ENCODE measurements around the gene RSAD1. TPM values are rescaled to one million over a fixed set of nuclear protein-coding genes. Genes with fewer than 3 reads are reported as not detected.
"Not testable (repeated sequence)": the region's sequence is repeated elsewhere in the genome, so short reads cannot be mapped to it uniquely, and the experiment has no call there.

The RSAD1 gene
- total RNA-seq, 4 donors from 2014 or later, result 18.7 to 25.9 (median 23.4) TPM

DNA sequence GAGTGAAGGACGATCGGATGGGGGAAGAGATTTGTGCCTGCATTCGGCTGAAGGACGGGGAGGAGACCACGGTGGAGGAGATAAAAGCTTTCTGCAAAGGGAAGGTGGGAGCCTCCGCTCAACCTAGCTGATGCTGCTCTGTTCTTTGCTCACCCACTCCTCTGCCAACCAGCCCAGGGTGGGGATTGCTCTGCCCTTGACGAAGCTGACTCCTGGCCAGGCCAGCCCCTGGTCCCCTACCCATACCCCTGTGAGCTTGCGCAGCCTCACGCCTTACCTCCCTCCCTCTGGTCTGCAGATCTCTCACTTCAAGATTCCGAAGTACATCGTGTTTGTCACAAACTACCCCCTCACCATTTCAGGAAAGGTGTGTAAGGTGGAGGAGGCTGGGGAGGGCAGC is 4.8 kb upstream of the RSAD1 start:
- TF ChIP-seq, protein P1, sequence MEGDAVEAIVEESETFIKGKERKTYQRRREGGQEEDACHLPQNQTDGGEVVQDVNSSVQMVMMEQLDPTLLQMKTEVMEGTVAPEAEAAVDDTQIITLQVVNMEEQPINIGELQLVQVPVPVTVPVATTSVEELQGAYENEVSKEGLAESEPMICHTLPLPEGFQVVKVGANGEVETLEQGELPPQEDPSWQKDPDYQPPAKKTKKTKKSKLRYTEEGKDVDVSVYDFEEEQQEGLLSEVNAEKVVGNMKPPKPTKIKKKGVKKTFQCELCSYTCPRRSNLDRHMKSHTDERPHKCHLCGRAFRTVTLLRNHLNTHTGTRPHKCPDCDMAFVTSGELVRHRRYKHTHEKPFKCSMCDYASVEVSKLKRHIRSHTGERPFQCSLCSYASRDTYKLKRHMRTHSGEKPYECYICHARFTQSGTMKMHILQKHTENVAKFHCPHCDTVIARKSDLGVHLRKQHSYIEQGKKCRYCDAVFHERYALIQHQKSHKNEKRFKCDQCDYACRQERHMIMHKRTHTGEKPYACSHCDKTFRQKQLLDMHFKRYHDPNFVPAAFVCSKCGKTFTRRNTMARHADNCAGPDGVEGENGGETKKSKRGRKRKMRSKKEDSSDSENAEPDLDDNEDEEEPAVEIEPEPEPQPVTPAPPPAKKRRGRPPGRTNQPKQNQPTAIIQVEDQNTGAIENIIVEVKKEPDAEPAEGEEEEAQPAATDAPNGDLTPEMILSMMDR (IDR thresholded peaks at IDR 0.05), result no peak
- no peak for DNase-seq (ENCODE audit: low spot score)
- ATAC-seq (ENCODE audit: low FRiP score), result no peak

DNA sequence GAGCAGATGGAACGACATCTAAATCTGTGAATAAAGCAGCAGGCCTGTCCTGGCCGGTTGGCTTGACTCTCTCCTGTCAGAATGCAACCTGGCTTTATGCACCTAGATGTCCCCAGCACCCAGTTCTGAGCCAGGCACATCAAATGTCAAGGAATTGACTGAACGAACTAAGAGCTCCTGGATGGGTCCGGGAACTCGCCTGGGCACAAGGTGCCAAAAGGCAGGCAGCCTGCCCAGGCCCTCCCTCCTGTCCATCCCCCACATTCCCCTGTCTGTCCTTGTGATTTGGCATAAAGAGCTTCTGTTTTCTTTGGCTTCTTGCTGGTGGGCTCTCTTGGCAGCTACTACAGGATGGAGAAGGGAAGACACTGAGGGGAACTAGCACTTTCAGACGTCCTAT is 4.1 kb upstream of the RSAD1 start:
- TF ChIP-seq, protein P1 (IDR thresholded peaks at IDR 0.05), result no peak
- ATAC-seq (ENCODE audit: low FRiP score), result no peak
- DNase-seq (ENCODE audit: low spot score), result no peak

DNA sequence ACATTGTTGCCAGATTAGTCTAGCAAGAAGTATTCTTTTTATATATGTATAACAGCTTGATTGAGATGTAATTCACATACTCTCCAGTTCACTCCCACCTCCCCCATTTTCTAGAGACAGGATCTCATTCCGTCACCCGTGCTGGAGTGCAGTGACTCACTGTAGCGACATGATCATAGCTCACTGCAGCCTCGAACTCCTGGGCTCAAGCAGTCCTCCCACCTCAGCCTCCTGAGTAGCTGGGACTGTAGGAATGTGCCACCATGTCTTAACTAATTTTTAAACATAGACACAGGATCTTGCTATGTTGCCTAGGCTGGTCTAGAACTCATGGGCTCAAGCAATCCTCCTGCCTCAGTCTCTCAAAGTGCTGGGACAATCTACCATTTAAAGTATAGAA is 3.3 kb upstream of the RSAD1 start:
- DNase-seq (ENCODE audit: low spot score) (no peak), ATAC-seq (ENCODE audit: low FRiP score) (no peak)
- TF ChIP-seq, protein P1 (IDR thresholded peaks at IDR 0.05), result no peak

DNA sequence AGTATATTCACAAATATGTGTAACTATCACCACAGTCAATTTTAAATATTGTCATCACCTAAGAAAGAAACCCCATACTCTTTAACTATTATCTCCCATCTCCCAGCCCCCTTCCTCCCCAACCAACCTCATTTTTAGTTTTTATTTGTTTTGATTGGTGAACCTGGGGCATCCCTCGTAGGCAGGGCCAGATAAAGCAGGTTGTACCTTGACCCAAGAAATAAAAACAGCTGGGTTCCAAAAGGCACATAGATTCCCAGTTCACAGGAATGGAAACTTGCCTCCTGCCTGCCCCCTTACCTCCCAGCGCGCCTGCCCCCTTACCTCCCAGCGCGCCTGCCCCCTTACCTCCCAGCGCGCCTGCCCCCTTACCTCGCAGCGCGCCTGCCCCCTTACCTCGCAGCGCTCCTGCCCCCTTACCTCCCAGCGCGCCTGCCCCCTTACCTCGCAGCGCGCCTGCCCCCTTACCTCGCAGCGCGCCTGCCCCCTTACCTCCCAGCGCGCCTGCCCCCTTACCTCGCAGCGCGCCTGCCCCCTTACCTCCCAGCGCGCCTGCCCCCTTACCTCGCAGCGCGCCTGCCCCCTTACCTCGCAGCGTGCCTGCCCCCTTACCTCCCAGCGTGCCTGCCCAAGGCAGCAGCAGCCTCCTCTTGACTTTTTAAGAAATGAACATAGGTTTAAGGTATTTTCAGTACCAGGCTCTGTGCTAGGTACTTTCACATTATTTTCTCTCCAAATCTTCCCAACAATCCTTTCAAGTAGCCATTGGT is 2.7 kb upstream of the RSAD1 start:
- DNase-seq (ENCODE audit: low spot score); ATAC-seq (ENCODE audit: low FRiP score): not testable (repeated sequence)

DNA sequence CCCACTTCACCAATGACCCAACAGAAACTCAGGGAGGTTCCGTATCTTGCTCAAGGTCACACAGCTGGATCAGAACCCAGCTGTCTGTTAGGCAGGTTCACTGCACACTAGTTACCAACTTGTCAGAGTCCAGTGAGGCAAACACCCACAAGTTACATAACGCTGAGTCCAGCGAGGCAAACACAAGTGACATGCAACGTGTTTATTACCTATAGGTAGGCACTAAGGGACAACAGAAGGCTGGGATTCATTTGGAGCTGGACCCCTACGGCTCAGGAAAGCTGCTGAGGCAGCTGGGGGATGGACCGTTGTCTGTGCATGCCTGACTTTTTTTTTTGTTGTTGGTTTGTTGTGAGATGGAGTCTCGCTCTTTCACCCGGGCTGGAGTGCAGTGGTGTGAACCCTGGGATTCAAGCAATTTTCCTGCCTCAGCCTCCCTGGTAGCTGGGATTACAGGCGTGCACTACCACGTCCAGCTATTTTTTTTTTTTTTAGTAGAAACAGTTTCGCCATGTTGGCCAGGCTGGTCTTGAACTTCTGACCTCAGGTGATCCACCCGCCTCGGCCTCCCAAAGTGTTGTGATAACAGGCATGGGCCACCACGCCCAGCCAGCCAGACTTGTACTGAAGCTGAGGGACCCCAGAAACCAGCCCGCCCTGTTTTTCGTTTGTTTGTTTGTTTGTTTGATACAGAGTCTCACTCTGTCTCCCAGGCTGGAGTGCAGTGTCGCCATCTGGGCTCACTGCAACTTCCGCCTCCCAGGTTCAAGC is 1.9 kb upstream of the RSAD1 start:
- ATAC-seq (ENCODE audit: low FRiP score) (no peak), DNase-seq (ENCODE audit: low spot score) (no peak)
- TF ChIP-seq, protein P1 (IDR thresholded peaks at IDR 0.05), result no peak

DNA sequence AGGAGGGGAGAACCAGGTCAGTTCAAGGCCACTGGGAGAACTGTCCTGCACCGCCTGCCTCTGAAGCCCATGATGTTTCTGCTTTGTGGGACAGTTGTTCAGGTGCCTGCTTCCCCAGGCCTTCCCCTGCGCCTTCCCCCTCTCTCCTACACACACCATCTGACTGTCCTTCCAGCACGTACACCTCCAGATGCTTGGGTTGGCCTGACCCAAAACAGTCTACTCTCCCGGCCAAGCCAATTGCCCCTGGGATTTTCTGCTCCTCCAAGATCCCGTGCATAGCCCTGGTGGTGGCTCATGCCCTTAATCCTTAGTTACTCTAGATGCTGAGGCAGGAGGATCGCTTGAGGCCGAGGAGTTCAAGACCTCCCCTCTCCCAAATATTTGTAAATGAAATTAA is 684 bp upstream of the RSAD1 start:
- DNase-seq (ENCODE audit: low spot score) (no peak), ATAC-seq (ENCODE audit: low FRiP score) (no peak)
- TF ChIP-seq, protein P1 (IDR thresholded peaks at IDR 0.05), result no peak

DNA sequence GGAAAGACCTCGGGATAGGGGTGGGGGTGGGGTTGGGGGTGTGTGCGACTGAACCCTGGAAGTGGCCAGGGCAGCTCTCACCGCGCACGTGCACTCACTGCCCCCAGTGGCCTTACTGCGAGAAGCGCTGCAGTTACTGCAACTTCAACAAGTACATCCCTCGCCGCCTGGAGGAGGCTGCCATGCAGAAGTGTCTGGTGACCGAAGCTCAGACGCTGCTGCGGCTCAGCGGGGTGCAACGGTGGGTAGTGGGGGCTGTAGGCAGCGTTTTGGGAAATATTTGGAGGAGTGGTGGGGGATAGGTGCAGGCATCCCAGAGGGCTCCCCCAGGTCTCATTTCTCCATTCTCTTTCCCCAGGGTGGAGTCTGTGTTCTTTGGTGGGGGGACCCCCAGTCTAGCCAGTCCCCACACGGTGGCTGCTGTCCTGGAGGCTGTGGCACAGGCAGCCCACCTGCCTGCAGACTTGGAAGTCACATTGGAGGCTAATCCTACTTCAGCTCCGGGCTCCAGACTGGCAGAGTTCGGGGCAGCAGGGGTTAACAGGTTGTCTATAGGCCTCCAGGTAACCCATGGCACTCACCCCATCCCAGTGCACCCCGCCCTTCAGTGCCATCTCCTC is 972 bp downstream of the RSAD1 start:
- TF ChIP-seq, protein P1 (IDR thresholded peaks at IDR 0.05), result no peak
- ATAC-seq (ENCODE audit: low FRiP score) (no peak), DNase-seq (ENCODE audit: low spot score) (no peak)
